Tibial nerve (tissue), 4 donors: Measurements from ENCODE around the gene AURKA.

Experiments
- EP300 ChIP-seq, 2 donors: sonication (generic); formaldehyde crosslinking; IDR thresholded peaks; one replicate each; pipeline ENCODE4 v1.6.1; 2017; ENCODE audit warnings: antibody characterized with exemption in 2 of 2, mild to moderate bottlenecking in 1 of 2
- POLR2A ChIP-seq, 2 donors: fragments of 450-650 bp; IDR thresholded peaks; one replicate each; pipeline ENCODE4 v1.6.1; 2017; ENCODE audit warnings: antibody characterized with exemption in 2 of 2, mild to moderate bottlenecking in 2 of 2, moderate library complexity in 2 of 2
- TF ChIP-seq, protein P1 (sequence below), 5 experiments: fragments of 200-600 bp in 3 of 5; fragments of 450-650 bp in 2 of 5; sonication (generic) in 3 of 5; IDR thresholded peaks; one replicate each; pipeline ENCODE4 v1.5.1; 2016 to 2019; ENCODE audit warnings: antibody characterized with exemption in 5 of 5, mild to moderate bottlenecking in 3 of 5, moderate library complexity in 2 of 5

DNA sequence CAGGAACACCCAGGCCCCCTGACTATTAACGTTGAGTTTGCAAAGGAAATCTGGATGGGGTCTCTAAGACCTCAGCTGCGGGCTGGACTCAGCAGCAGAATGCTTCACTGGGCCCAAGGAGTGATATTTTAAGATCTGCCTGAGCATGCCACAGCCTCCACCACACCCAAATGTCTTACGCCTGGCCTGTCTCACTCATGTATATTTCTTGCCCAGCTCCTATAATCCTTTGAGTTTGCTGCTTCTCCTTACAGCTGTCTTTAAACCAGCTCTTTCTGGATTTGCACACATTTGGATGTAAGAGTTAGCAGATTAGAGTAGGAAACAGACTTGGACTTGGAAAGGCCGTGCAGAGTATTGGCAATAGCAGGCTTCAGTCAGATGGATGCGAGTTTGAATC lies 36.4 kb upstream of the AURKA start:
- TF ChIP-seq, protein P1, sequence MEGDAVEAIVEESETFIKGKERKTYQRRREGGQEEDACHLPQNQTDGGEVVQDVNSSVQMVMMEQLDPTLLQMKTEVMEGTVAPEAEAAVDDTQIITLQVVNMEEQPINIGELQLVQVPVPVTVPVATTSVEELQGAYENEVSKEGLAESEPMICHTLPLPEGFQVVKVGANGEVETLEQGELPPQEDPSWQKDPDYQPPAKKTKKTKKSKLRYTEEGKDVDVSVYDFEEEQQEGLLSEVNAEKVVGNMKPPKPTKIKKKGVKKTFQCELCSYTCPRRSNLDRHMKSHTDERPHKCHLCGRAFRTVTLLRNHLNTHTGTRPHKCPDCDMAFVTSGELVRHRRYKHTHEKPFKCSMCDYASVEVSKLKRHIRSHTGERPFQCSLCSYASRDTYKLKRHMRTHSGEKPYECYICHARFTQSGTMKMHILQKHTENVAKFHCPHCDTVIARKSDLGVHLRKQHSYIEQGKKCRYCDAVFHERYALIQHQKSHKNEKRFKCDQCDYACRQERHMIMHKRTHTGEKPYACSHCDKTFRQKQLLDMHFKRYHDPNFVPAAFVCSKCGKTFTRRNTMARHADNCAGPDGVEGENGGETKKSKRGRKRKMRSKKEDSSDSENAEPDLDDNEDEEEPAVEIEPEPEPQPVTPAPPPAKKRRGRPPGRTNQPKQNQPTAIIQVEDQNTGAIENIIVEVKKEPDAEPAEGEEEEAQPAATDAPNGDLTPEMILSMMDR (IDR thresholded peaks at IDR 0.05) = no peak
- TF ChIP-seq EP300 (IDR thresholded peaks at IDR 0.05) = no peak
- no peak for TF ChIP-seq POLR2A (IDR thresholded peaks at IDR 0.05)
